K562 (cell line): ENCODE data around the gene HSDL2. TPM values are rescaled to one million over a fixed set of nuclear protein-coding genes. Genes with fewer than 3 reads are reported as not detected.

Experiments
- ADNP ChIP-seq: fragments of 200-800 bp; sonication (Bioruptor generic); IDR thresholded peaks from 2 replicates; pipeline ENCODE4 v1.6.1; 2016; ENCODE audit warnings: missing genetic modification characterization, missing compliant biosample characterization
- BCLAF1 ChIP-seq, 2 experiments: fragments of 450-650 bp in 1 of 2; IDR thresholded peaks; 2 replicates each; pipeline ENCODE4 v1.6.1; 2011 to 2017; ENCODE audit warnings: low read depth in 2 of 2, antibody characterized with exemption in 1 of 2, borderline replicate concordance in 1 of 2, low read length in 1 of 2, mild to moderate bottlenecking in 1 of 2, mixed read lengths in 1 of 2; ENCODE audit not compliant: control insufficient read depth in 1 of 2
- EGR1 ChIP-seq: fragments of 450-650 bp; conservative IDR thresholded peaks from 2 replicates; pipeline ENCODE4 v1.6.1; 2017; ENCODE audit warnings: mild to moderate bottlenecking
- KHSRP ChIP-seq: fragments of 450-650 bp; IDR thresholded peaks from 2 replicates; pipeline ENCODE4 v1.6.1; 2017
- MCM7 ChIP-seq, 2 experiments: fragments of 450-650 bp; IDR thresholded peaks; 2 replicates each; pipeline ENCODE4 v1.6.1; 2016 to 2018
- NR2C1 ChIP-seq, 2 experiments: fragments of 450-650 bp; IDR thresholded peaks; 2 replicates each; pipeline ENCODE4 v1.6.1; 2017; ENCODE audit warnings: mild to moderate bottlenecking in 2 of 2, antibody characterized with exemption in 1 of 2, inconsistent platforms in 1 of 2, missing compliant biosample characterization in 1 of 2, missing genetic modification characterization in 1 of 2
- PRPF4 ChIP-seq: fragments of 200-400 bp; formaldehyde crosslinking; IDR thresholded peaks from one replicate; pipeline ENCODE4 v1.6.1; 2017; ENCODE audit warnings: low read length, low read depth, mild to moderate bottlenecking; ENCODE audit not compliant: insufficient read depth, poor library complexity, severe bottlenecking
- SMARCA5 ChIP-seq: fragments of 450-650 bp; IDR thresholded peaks from 2 replicates; pipeline ENCODE4 v1.6.1; 2016
- SMARCC2 ChIP-seq: fragments of 450-650 bp; IDR thresholded peaks from 2 replicates; pipeline ENCODE4 v1.6.1; 2017; ENCODE audit warnings: antibody characterized with exemption, moderate library complexity, mild to moderate bottlenecking, low read depth
- TRIM24 ChIP-seq, 2 experiments: fragments of 450-650 bp; IDR thresholded peaks; 2 replicates each; pipeline ENCODE4 v1.6.1; 2016
- UBTF ChIP-seq, 2 experiments: IDR thresholded peaks; 2 replicates each; pipeline ENCODE4 v1.6.1; 2012; ENCODE audit warnings: improper control_type of control experiment in 2 of 2, low read depth in 2 of 2, low read length in 2 of 2, borderline replicate concordance in 1 of 2
- ZNF318 ChIP-seq, 2 experiments: fragments of 450-650 bp; IDR thresholded peaks; 2 replicates each; pipeline ENCODE4 v1.6.1; 2016; ENCODE audit warnings: mild to moderate bottlenecking in 2 of 2, borderline replicate concordance in 1 of 2, low read depth in 1 of 2, moderate library complexity in 1 of 2
- ZSCAN29 ChIP-seq: fragments of 450-650 bp; IDR thresholded peaks from 2 replicates; pipeline ENCODE4 v1.6.1; 2017
- polyA plus RNA-seq, 8 experiments: library from polyadenylated mRNA; depleted of rRNA in 4 of 8; stranded (reverse) in 5 of 8; unstranded in 3 of 8; fragments of >200 nt; fragmentation: Nextera tagmentation in 2 of 8; fragmentation: Illumina TruSeq in 1 of 8; extraction: Ambion mirVana in 2 of 8; extraction: Trizol in 1 of 8; gene quantifications; 2 replicates each; pipeline versions ENCODE4 v1.2.1 to v1.2.3, GENCODE V29; 2011 to 2014; ENCODE audit warnings: inconsistent platforms in 1 of 8, missing spikeins in 1 of 8
- total RNA-seq, 7 experiments: library from RNA; depleted of rRNA in 6 of 7; stranded (reverse); fragments of >200 nt in 6 of 7; fragmentation: Illumina TruSeq in 2 of 7; extraction: Trizol in 2 of 7; gene quantifications; 2 replicates each; pipeline versions ENCODE4 v1.2.1 to v1.2.3, GENCODE V29; 2011 to 2021; ENCODE audit warnings: low replicate concordance in 1 of 7

Gene HSDL2
- total and polyA plus RNA-seq, 9 of the 15 experiments (the other 6 are each of a cell fraction or from before 2014, with no cell fraction given), result 22.8 to 74.1 (median 35.6) TPM

- TF ChIP-seq BCLAF1 (IDR thresholded peaks at IDR 0.05; ENCODE audit: borderline replicate concordance in 1 of 2, control insufficient read depth in 1 of 2, low read depth in 2 of 2, low read length in 1 of 2) (no peak), ADNP (tag) (peak; percentile 78), KHSRP (peak; percentile 96), UBTF (IDR thresholded peaks at IDR 0.05; ENCODE audit: borderline replicate concordance in 1 of 2, low read depth in 2 of 2, low read length in 2 of 2) (no peak), SMARCC2 (peak; percentile 99), TRIM24 (IDR thresholded peaks at IDR 0.05) (peak; percentile 92 to 98), ZNF318 (IDR thresholded peaks at IDR 0.05; ENCODE audit: borderline replicate concordance in 1 of 2, low read depth in 1 of 2) (peak in 1 of 2 experiments; percentile 77; a peak in 2 of 4 replicates), SMARCA5 (no peak), ZSCAN29 (no peak), EGR1 (no peak), MCM7 (IDR thresholded peaks at IDR 0.05) (no peak), NR2C1 (IDR thresholded peaks at IDR 0.05) (no peak), NR2C1 (tag; IDR thresholded peaks at IDR 0.05) (peak; percentile 59), PRPF4 (no peak)
Measured at GRCh38 chr9:112422417-112423148, 42.7 kb downstream of the HSDL2 start (continued).
